ENCODE results near the gene CARF.
A peak's percentile ranks its signal among the peaks of the same experiment; 100 is the strongest.
"Not testable (repeated sequence)": the region's sequence is repeated elsewhere in the genome, so short reads cannot be mapped to it uniquely, and the experiment has no call there.

CARF gene

GRCh38 chr2:202976809-202977208 lies 64.7 kb downstream of the CARF start:
- TF ChIP-seq, protein P1, sequence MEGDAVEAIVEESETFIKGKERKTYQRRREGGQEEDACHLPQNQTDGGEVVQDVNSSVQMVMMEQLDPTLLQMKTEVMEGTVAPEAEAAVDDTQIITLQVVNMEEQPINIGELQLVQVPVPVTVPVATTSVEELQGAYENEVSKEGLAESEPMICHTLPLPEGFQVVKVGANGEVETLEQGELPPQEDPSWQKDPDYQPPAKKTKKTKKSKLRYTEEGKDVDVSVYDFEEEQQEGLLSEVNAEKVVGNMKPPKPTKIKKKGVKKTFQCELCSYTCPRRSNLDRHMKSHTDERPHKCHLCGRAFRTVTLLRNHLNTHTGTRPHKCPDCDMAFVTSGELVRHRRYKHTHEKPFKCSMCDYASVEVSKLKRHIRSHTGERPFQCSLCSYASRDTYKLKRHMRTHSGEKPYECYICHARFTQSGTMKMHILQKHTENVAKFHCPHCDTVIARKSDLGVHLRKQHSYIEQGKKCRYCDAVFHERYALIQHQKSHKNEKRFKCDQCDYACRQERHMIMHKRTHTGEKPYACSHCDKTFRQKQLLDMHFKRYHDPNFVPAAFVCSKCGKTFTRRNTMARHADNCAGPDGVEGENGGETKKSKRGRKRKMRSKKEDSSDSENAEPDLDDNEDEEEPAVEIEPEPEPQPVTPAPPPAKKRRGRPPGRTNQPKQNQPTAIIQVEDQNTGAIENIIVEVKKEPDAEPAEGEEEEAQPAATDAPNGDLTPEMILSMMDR (IDR thresholded peaks at IDR 0.05; ENCODE audit: insufficient read depth, missing control alignments) = no peak
- no peak for DNase-seq (ENCODE audit: insufficient read length, low spot score)
- FAIRE-seq = no peak

DNA sequence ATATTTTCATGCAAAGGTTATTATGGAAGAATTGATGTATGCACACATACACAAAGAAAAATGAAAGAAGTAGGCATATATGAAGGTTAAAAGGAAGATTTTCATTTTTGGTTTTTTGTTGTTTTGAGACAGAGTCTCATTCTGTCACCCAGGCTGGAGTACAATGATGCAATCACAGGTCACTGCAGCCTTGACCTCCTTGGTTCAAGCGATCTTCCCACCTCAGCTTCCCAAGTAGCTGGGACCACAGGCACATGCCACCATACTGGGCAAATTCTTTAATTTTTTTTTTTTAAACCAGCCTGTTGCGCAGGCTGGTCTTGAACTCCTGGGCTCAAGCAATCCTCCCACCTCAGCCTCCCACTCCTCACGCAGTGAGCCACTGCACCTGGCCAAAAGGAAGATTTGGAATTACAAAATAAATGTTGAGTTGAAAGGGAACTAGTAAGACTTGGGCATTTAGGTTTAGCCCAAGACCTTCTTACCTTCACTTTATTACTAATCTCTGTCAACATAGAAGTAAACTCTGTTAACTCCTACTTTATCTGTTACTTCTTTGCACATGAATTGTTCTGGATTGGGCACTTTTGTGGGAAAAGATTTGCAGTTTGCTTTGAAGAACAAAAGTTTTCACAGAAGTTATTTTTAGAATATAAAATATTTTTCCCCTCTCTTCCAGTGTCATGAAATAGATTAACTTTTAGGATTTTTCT lies 70.9 kb downstream of the CARF start:
- TF ChIP-seq, protein P1 (IDR thresholded peaks at IDR 0.05; ENCODE audit: insufficient read depth, missing control alignments) = no peak
- DNase-seq (ENCODE audit: insufficient read length, low spot score) = no peak
- FAIRE-seq = no peak

- no peak for DNase-seq (ENCODE audit: insufficient read length, low spot score)
- no peak for FAIRE-seq
- TF ChIP-seq, protein P1 (IDR thresholded peaks at IDR 0.05; ENCODE audit: insufficient read depth, missing control alignments) = no peak
Observed at GRCh38 chr2:202989749-202990148, 77.7 kb downstream of the CARF start.

DNA sequence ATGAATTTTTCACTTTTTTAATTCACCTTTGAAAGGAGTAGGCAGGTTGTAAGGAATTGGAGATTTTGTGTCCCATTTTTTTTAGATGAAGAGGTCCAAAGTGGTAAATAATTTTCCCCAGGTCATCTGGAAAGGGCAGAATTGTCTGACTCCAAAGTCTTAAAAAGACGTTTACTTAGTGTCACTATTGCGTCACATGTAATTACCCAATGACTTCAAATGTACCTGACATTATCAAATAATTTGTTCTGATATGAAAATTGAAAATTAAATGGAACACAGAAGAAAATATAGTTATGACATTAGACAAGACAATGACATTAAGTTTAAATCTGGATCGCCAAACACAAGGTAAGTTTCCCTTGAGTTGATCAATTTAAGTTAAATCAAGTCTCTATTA lies 78.4 kb downstream of the CARF start:
- TF ChIP-seq, protein P1 (IDR thresholded peaks at IDR 0.05; ENCODE audit: insufficient read depth, missing control alignments) = no peak
- FAIRE-seq (peak; percentile 29), DNase-seq (ENCODE audit: insufficient read length, low spot score) (no peak)

DNA sequence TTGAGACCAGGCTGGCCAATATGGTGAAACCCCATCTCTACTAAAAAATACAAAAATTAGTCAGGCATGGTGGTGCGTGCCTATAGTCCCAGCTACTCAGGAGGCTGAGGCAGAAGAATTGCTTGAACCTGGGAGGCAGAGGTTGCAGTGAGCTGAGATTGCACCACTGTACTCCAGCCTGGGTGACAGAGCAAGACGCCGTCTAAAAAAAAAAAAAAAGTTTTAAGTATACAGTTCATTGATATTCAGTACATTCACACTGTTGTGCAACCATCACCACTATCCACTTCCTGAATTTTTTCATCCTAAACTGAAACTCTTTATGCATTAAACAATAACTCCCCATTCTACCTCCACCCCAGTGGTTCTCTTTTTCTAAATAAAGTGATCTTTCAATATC lies 85.0 kb downstream of the CARF start:
- not testable (repeated sequence) for DNase-seq (ENCODE audit: insufficient read length, low spot score); FAIRE-seq

DNA sequence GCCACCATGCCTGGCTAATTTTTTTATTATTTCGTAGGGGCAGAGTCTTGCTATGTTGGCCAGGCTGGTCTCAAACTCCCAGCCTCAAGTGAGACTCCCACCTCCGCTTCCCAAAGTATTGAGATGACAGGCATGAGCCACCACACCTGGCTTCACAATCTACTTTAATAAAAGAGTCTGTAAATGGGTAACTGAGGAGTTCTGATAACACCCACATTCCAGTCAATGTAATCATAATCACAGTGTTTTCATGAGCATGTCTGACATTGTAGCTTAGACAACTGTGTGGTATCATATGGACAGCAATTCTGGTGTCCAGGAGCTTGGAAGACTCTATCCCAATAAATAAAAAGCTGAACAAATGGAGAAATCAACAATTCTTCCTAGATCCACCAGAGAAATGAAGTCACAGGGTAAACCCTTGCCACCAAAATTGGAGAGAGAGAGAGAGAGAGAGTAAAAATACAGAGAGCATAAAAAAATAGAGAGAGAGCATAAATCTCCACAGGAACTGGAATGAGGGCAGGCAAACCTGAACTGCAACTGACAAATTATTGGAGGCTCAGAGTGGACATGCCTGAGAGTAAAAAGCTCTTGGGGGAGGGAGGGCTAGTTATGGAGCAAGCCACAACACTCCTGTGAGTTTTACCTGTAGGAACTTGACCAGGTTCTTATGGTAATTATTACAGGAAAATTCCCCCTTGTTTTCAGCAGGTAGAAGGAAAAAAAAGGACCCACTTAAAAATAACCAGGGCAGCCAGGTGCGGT lies 90.2 kb downstream of the CARF start:
- FAIRE-seq (no peak), DNase-seq (ENCODE audit: insufficient read length, low spot score) (no peak)
- TF ChIP-seq, protein P1 (IDR thresholded peaks at IDR 0.05; ENCODE audit: insufficient read depth, missing control alignments) = no peak

DNA sequence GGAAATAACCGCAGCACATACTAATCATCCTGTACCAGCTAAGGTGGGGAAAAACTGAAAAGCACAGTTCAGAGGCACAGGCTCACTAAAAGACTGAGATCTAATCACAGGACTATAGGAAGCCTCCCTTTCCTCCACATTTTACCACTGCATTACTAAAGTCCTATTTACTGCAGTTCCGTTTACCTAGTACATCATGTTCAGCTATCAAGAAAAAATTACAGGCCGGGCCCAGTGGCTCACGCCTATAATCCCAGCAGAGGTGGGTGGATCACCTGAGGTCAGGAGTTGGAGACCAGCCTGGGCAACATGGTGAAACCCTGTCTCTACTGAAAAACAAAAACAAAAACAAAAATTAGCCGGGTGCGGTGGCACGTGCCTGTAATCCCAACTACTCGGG lies 91.6 kb downstream of the CARF start:
- DNase-seq (ENCODE audit: insufficient read length, low spot score) = no peak
- TF ChIP-seq, protein P1 (IDR thresholded peaks at IDR 0.05; ENCODE audit: insufficient read depth, missing control alignments) = no peak
- no peak for FAIRE-seq
